Fibroblast of the aortic adventitia (primary cell): Measurements from ENCODE around the gene DPM2. TPM values are rescaled to one million over a fixed set of nuclear protein-coding genes. Genes with fewer than 3 reads are reported as not detected.

ENCODE experiments used
- DNase-seq: peaks from one replicate; pipeline ENCODE4 v3.0.0-alpha.2; 2010; ENCODE audit warnings: low read depth
- H3K4me3 ChIP-seq: 2 replicates; pipeline ENCODE4 v1.5.1; 2011; ENCODE audit warnings: low read depth, mild to moderate bottlenecking, control low read depth, low read length, moderate library complexity
- CTCF ChIP-seq: IDR thresholded peaks from 2 replicates; pipeline ENCODE4 v1.5.1; 2011; ENCODE audit warnings: mild to moderate bottlenecking, low read length, control low read depth, inconsistent platforms; ENCODE audit not compliant: insufficient read depth
- total RNA-seq: library from RNA; depleted of rRNA; stranded (reverse); fragments of >200 nt; gene quantifications from 2 replicates; pipeline ENCODE4 v1.2.3, GENCODE V29; 2012; ENCODE audit warnings: low replicate concordance

DPM2 gene
- total RNA-seq, 1 donor, result 19.9 TPM

GRCh38 chr9:127938298-127938690 lies 640 bp upstream of the DPM2 start:
- no peak for TF ChIP-seq CTCF
- DNase-seq, result no peak
- H3K4me3 ChIP-seq, result peak overlapping the region; percentile 93

GRCh38 chr9:127937056-127937387 lies 632 bp downstream of the DPM2 start:
- peak; percentile 26 for DNase-seq
- H3K4me3 ChIP-seq, result peak overlapping the region; percentile 93
- no peak for TF ChIP-seq CTCF

GRCh38 chr9:127936347-127936852 lies 1.3 kb downstream of the DPM2 start:
- no peak for DNase-seq
- no peak for TF ChIP-seq CTCF
- peak overlapping the region; percentile 93 for H3K4me3 ChIP-seq

GRCh38 chr9:127935765-127936221 lies 1.9 kb downstream of the DPM2 start:
- no peak for TF ChIP-seq CTCF
- DNase-seq, result peak; percentile 43
- peak overlapping the region; percentile 93 for H3K4me3 ChIP-seq

GRCh38 chr9:127934986-127935385 lies 2.7 kb downstream of the DPM2 start:
- H3K4me3 ChIP-seq, result no peak overlapping the region

GRCh38 chr9:127934248-127934647 lies 3.4 kb downstream of the DPM2 start:
- H3K4me3 ChIP-seq, result no peak overlapping the region
- no peak for TF ChIP-seq CTCF
- DNase-seq, result no peak

More at GRCh38 chr9:127934986-127935385, 2.7 kb downstream of the DPM2 start:
- DNase-seq, result no peak
- TF ChIP-seq CTCF, result no peak
